HFF-Myc (cell line): ENCODE results near the gene MISP.

ENCODE experiments used
- DNase-seq: peaks from one replicate; pipeline ENCODE4 v3.0.0-alpha.2; 2011; ENCODE audit warnings: low read depth; ENCODE audit errors: extremely low read depth
- H3K4me3 ChIP-seq: replicated peaks from 2 replicates; pipeline ENCODE4 v1.5.1; 2011; ENCODE audit warnings: low read depth, mild to moderate bottlenecking, control low read depth, low read length
- CTCF ChIP-seq: IDR thresholded peaks from 2 replicates; pipeline ENCODE4 v1.5.1; 2012; ENCODE audit warnings: mild to moderate bottlenecking, low read depth, low read length, control low read depth; ENCODE audit errors: missing control alignments

Gene MISP

GRCh38 chr19:748274-748598, 2.7 kb upstream of the MISP start:
- no peak for TF ChIP-seq CTCF
- DNase-seq: no peak
- no peak overlapping the region for H3K4me3 ChIP-seq

- no peak for DNase-seq
- H3K4me3 ChIP-seq: no peak overlapping the region
- no peak for TF ChIP-seq CTCF
Measured at GRCh38 chr19:749811-750210, 1.1 kb upstream of the MISP start.

- DNase-seq: no peak
- H3K4me3 ChIP-seq: no peak overlapping the region
- TF ChIP-seq CTCF: no peak
Measured at GRCh38 chr19:751501-752341, 809 bp downstream of the MISP start.

- no peak for TF ChIP-seq CTCF
- DNase-seq: no peak
- no peak overlapping the region for H3K4me3 ChIP-seq
Measured at GRCh38 chr19:752652-753517, 2.0 kb downstream of the MISP start.

- no peak overlapping the region for H3K4me3 ChIP-seq
- DNase-seq: no peak
- TF ChIP-seq CTCF: no peak
Measured at GRCh38 chr19:754530-754929, 3.6 kb downstream of the MISP start.

- no peak for TF ChIP-seq CTCF
- no peak for DNase-seq
- no peak overlapping the region for H3K4me3 ChIP-seq
Measured at GRCh38 chr19:755063-755462, 4.2 kb downstream of the MISP start.
